ENCODE results near the gene VOPP1. TPM values are rescaled to one million over a fixed set of nuclear protein-coding genes. Genes with fewer than 3 reads are reported as not detected.

The VOPP1 gene
- total RNA-seq, 1 donor from 2014 or later: 155 TPM

DNA sequence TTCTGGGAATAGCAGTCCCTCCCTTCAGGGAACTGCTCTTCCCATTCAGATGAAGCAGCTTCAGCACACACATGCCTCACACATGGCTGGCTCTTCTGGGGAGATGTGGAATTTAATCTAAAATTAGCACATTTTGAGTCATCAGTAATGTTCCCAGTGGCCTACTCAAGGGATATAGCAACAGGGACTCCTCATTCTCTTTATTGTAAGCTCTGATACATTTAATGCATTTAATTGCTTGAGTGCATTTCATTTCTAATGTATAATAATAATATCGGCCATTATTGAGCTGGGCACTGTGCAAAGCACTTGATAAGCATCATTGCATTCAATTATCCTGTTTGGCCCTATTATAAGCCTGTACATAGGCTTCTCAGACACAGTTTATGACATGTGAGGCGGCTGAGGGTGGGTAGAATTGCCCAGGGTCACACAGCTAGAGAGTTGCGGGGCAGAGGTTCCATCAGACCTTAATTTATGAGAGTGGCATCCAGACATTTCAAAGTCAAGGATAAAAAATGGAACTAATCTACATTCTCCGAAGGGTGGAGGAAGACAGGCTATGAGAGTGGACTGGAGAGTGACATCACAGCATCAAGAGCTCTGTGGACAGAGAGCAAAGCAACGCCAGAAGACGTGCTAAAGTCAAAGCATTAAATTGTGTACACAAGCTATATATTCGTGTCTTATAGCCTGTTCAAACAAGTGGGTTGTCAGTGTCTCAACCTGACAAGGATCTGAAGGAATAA lies 130.4 kb downstream of the VOPP1 start:
- intact Hi-C loops (cut with micrococcal nuclease): no loop called here

DNA sequence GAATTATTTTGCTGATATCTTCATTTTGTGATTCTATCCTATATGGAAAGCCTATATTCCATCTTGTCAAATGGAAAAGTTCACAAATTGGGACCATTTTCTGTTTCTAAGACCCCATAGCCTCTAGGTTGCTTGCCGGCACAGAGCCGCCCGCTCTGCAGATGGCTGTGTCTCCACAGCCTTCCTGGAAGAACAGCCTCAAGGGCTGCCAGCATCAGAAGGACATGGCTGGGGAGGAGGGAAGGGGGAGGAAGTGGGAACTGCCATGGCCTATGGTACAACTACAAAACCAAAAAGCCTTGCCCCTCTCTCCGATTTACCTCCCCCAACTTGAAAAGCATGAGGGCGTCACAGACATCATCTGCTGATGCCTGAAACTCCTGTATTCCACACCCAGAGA lies 131.3 kb downstream of the VOPP1 start:
- intact Hi-C loops (cut with micrococcal nuclease): no loop called here

GRCh38 chr7:55440040-55440690 lies 132.1 kb downstream of the VOPP1 start:
- intact Hi-C loops (cut with micrococcal nuclease): no loop called here

- intact Hi-C loops (cut with micrococcal nuclease): loop anchor here (10.0 kb wide), 1 partner anchor 625 kb away; the partner anchor contains the start of gene SUMF2
These were observed 132.7 kb downstream of the VOPP1 start for GRCh38 chr7:55439627-55440026.

DNA sequence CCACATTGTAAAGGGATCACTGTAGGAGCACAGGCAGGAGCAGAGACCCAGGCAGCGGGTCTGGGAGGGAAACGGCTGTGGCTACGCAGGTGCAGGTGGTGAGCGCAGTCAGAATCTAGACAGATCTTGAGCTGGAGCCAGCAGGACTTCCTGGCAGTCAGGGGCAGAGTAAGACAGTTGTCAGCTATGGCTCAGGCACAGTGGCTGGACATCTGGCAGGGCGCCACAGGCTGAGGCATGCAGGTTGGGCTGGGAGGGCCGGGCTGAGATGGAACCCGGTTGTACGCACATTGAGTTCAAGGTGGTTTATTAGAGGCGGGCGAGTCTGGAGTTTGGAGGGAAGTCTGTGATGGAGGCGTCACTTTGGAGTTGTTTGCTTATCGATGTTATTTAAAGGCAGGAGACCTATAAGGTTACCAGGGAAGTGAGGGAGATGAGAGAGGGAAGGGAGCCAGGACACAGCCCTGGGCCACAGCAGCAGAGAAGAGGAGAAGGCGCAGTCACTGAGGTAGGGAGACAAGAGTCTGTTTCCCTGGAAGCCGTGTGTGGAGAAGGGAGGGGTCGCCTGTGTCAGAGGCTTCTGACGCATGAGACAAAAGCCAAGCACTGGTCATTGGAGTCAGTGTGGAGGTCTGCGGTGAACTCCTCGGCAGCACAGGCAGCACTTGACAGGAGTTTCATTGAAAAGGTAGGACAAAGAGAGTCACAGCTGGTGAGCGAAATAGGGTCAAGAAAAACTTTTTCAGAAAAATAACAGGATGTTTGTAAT lies 133.4 kb downstream of the VOPP1 start:
- intact Hi-C loops (cut with micrococcal nuclease): loop anchor here (10.0 kb wide), 1 partner anchor 626 kb away; the partner anchor contains the start of gene SUMF2

GRCh38 chr7:55438085-55438756 lies 134.1 kb downstream of the VOPP1 start:
- intact Hi-C loops (cut with micrococcal nuclease): loop anchor here (10.0 kb wide), 1 partner anchor 627 kb away; the partner anchor contains the start of gene SUMF2

DNA sequence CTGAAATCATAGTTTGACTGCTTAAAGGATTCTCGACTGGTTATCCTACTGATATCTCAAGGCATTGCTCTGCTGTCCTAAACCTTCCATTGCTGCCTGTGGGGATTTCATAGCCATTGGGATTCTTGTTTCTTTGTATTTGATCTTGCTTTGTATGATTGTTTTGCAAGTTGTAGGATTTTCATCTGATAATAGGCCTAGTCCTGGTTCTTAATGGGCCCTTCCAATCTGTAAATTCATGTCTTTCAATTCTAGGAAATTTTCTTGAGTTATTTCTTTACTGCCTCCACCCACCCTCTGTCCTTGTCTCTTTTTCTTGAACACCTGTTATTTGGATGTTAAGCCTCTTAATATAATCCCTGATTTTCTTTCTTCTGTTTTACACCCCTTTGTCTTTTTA lies 134.9 kb downstream of the VOPP1 start:
- intact Hi-C loops (cut with micrococcal nuclease): loop anchor here (10.0 kb wide), 1 partner anchor 627 kb away; the partner anchor contains the start of gene SUMF2

- intact Hi-C loops (cut with micrococcal nuclease): loop anchor here (10.0 kb wide), 1 partner anchor 628 kb away; the partner anchor contains the start of gene SUMF2
These were observed 135.8 kb downstream of the VOPP1 start for GRCh38 chr7:55436457-55436856.

DNA sequence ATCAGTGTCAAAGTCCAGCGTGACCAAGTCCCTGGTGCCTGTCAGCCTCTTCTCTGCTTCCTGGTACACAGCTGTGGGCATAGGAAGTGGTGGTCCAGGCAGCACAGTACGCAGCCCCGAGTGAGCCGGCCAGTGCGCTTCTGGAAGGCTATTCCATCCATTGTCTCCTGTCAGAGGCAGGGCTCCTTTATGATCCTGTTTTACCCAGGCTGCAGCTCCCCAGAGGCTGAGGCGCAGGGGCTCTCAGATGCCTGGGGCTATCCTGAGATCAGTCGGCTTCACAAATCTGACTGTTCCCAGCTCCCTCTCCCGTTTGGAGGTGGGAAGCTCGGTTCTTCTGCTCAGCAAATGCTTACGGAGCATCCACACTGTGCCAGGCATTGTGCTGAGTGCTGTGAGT lies 136.8 kb downstream of the VOPP1 start:
- intact Hi-C loops (cut with micrococcal nuclease): loop anchor here (10.0 kb wide), 1 partner anchor 629 kb away; the partner anchor contains the start of gene SUMF2

GRCh38 chr7:55432939-55433784 lies 139.1 kb downstream of the VOPP1 start:
- intact Hi-C loops (cut with micrococcal nuclease): loop anchor here (1.0 to 10.0 kb wide), 8 partner anchors 36 to 632 kb away; partner anchors contain the start of genes NIPSNAP2 and SUMF2

DNA sequence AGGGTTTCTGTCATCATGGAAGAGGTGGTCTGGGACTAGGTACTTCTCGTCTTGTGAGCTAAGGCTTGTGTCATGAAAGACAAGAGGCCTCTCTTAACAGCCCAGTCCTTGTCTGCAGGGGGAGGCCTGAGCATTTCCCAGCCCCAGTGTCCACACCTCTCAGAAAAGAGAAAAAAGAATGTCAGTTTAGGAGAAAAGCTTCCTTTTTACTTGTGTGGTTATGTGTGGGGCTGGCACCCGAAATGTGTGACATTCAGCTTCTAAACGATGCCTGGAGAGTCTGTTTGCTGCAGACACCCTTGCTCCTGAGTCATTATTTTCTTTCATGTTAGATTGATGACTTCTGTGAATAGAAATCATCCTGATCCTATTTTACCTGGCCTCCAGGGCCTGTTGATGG lies 139.8 kb downstream of the VOPP1 start:
- intact Hi-C loops (cut with micrococcal nuclease): loop anchor here (2.0 to 10.0 kb wide), 2 partner anchors 84 to 632 kb away; partner anchors contain the start of gene SUMF2

GRCh38 chr7:55431898-55432297 lies 140.4 kb downstream of the VOPP1 start:
- intact Hi-C loops (cut with micrococcal nuclease): loop anchor here (2.0 to 10.0 kb wide), 2 partner anchors 85 to 633 kb away; partner anchors contain the start of gene SUMF2

- intact Hi-C loops (cut with micrococcal nuclease): loop anchor here (10.0 kb wide), 1 partner anchor 635 kb away; the partner anchor contains the start of gene SUMF2
These were observed 142.3 kb downstream of the VOPP1 start for GRCh38 chr7:55429835-55430499.

DNA sequence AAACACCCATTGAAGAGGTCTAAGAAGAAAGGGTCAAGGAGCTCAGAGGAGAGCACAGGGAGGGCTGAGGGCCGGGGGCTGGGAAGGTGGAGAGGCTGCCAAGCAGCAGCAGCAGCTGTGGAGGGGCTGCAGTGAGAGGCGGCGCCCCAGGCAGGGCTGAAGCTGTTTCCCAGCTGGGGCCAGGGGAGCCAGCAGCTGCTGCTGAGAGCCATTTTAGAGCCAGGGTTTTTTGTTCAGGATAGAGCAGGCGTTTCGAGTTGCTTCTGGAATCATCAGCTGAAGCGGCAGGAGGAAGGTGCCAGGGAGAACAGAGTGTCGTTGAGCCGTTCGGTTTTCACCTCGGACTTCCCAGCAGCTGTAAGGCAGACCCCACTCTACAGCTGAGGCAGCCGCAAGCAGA lies 144.5 kb downstream of the VOPP1 start:
- intact Hi-C loops (cut with micrococcal nuclease): no loop called here

DNA sequence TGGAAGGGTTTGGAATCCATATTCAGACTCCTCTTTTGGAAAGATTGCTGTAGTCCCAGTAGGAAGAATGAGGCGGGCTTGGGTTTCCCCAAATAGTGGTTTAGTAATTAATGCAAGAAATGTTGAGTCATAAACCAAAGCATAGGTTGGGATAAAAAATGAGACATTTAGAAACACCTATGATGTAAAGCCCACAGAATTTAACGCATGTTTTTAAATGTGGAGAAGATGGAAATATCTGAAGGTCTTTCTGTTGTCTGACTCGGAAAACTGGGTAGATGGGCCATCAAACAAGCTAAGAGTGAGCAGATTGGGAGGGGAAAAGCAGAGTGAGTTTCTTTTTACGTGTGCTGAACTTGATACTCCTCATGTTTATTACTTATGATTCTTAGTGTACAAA lies 145.0 kb downstream of the VOPP1 start:
- intact Hi-C loops (cut with micrococcal nuclease): no loop called here

DNA sequence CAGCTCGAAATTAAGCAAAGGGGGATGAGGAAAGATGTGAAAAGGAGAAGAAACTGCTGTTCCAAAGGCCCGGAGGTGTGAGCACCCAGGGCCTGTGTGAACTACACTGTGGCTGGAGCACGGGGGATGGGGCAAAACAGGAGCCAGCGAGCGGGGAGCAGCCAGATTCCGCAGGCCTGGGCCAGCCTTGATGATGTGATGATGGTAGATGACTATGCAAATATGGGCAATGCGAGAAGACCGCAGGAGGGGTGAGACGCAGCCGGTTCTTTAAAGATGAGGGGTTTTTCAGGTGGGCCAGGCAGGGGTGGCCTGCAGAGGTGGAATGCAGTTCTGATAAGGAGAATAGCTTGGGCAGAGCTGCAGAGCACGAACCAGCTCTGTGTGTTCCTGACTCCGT lies 145.6 kb downstream of the VOPP1 start:
- intact Hi-C loops (cut with micrococcal nuclease): no loop called here

GRCh38 chr7:55425141-55425752 lies 147.1 kb downstream of the VOPP1 start:
- intact Hi-C loops (cut with micrococcal nuclease): no loop called here

DNA sequence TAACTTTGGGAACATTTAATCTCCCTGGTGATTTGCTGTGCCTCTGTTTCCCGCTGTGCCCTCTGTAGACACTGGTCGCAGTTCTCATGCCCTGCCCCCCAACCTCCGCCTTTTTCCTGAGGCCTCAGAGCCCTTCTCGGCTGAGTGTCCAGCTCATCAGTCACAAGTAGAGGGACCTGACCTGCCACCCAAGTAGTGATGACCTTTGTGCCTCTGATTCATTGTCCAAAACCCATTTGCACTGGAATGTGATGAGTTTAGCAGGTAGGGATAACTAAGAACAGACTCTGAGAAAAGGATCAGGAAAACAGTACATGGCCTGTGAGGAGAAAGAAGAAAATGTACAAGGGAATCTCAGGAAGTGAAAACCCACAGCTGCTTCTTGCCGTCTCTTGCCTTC lies 148.4 kb downstream of the VOPP1 start:
- intact Hi-C loops (cut with micrococcal nuclease): no loop called here

GRCh38 chr7:55423277-55423711 lies 149.0 kb downstream of the VOPP1 start:
- intact Hi-C loops (cut with micrococcal nuclease): no loop called here
